AG04449 (cell line): Measurements from ENCODE around the gene MICAL1.

Experiments
- CTCF ChIA-PET: fragments of 350-600 bp; formaldehyde crosslinking; extraction: SDS; loops from one replicate; lab custom pipeline; 2021; ENCODE audit warnings: antibody characterized with exemption; lab: Yijun Ruan, JAX
- POLR2A ChIA-PET: fragments of 400-600, 350-600 bp; formaldehyde crosslinking; extraction: SDS; loops from one replicate; lab custom pipeline; 2020; ENCODE audit warnings: antibody characterized with exemption, inconsistent platforms; lab: Yijun Ruan, JAX
- DNase-seq: peaks from one replicate; pipeline ENCODE4 v3.0.0-alpha.2; 2010; ENCODE audit warnings: low read depth, low spot score
- H3K4me3 ChIP-seq: 2 replicates; pipeline ENCODE4 v1.5.1; 2011; ENCODE audit warnings: low read depth, mild to moderate bottlenecking, control low read depth, low read length
- TF ChIP-seq, protein P1 (sequence below): IDR thresholded peaks from one replicate; pipeline ENCODE4 v1.5.1; 2011; ENCODE audit warnings: mild to moderate bottlenecking, moderate library complexity, low read length, control low read depth, inconsistent platforms; ENCODE audit not compliant: insufficient read depth; ENCODE audit errors: missing control alignments

MICAL1 gene

GRCh38 chr6:109452181-109452580, 3.4 kb downstream of the MICAL1 start:
- CTCF ChIA-PET: interaction anchor here (7.9 kb wide), 1 partner anchor 10 kb away, joined by 65 read pairs; the partner anchor contains the start of genes PPIL6 and SMPD2
- TF ChIP-seq, protein P1, sequence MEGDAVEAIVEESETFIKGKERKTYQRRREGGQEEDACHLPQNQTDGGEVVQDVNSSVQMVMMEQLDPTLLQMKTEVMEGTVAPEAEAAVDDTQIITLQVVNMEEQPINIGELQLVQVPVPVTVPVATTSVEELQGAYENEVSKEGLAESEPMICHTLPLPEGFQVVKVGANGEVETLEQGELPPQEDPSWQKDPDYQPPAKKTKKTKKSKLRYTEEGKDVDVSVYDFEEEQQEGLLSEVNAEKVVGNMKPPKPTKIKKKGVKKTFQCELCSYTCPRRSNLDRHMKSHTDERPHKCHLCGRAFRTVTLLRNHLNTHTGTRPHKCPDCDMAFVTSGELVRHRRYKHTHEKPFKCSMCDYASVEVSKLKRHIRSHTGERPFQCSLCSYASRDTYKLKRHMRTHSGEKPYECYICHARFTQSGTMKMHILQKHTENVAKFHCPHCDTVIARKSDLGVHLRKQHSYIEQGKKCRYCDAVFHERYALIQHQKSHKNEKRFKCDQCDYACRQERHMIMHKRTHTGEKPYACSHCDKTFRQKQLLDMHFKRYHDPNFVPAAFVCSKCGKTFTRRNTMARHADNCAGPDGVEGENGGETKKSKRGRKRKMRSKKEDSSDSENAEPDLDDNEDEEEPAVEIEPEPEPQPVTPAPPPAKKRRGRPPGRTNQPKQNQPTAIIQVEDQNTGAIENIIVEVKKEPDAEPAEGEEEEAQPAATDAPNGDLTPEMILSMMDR: no peak
- POLR2A ChIA-PET: interaction anchor here (3.0 kb wide), 1 partner anchor 11 kb away, joined by 12 read pairs; the partner anchor contains the start of gene SMPD2
- no peak for DNase-seq
- no peak overlapping the region for H3K4me3 ChIP-seq

- POLR2A ChIA-PET: no interaction called here
- CTCF ChIA-PET: interaction anchor here (7.9 kb wide), 1 partner anchor 10 kb away, joined by 65 read pairs; the partner anchor contains the start of genes PPIL6 and SMPD2
- no peak overlapping the region for H3K4me3 ChIP-seq
- TF ChIP-seq, protein P1: no peak
- DNase-seq: no peak
Measured at GRCh38 chr6:109451376-109451775, 4.2 kb downstream of the MICAL1 start.

GRCh38 chr6:109450801-109451200, 4.8 kb downstream of the MICAL1 start:
- no peak for DNase-seq
- CTCF ChIA-PET: interaction anchor here (7.9 kb wide), 1 partner anchor 9 kb away, joined by 65 read pairs; the partner anchor contains the start of genes PPIL6 and SMPD2
- no peak overlapping the region for H3K4me3 ChIP-seq
- POLR2A ChIA-PET: no interaction called here
- TF ChIP-seq, protein P1: no peak

- DNase-seq: no peak
- no peak overlapping the region for H3K4me3 ChIP-seq
- POLR2A ChIA-PET: no interaction called here
- TF ChIP-seq, protein P1: no peak
- CTCF ChIA-PET: interaction anchor here (7.9 kb wide), 1 partner anchor 8 kb away, joined by 65 read pairs; the partner anchor contains the start of genes PPIL6 and SMPD2
Measured at GRCh38 chr6:109449795-109450673, 5.5 kb downstream of the MICAL1 start.

- DNase-seq: no peak
- POLR2A ChIA-PET: no interaction called here
- CTCF ChIA-PET: interaction anchor here (7.9 kb wide), 1 partner anchor 7 kb away, joined by 65 read pairs; the partner anchor contains the start of genes PPIL6 and SMPD2
- TF ChIP-seq, protein P1: no peak
- H3K4me3 ChIP-seq: no peak overlapping the region
Measured at GRCh38 chr6:109449064-109449794, 6.3 kb downstream of the MICAL1 start.
